K562 (cell line): ENCODE results near the gene TBC1D32. TPM values are rescaled to one million over a fixed set of nuclear protein-coding genes. Genes with fewer than 3 reads are reported as not detected.

Experiments used
- ATAC-seq: fragments of 200-7000 bp; cut with Tn5 transposase; 3 replicates; pipeline ENCODE4 v1.9.1; 2020; ENCODE audit warnings: moderate library complexity
- BruUV-seq: library from RNA; stranded (reverse); fragments of 400-500 nt; replicated peaks from 2 replicates; lab custom pipeline; 2021; lab: Mats Ljungman, UMichigan
- CTCF ChIA-PET: fragments of 300-600 bp; formaldehyde crosslinking; extraction: SDS; loops from one replicate; lab custom pipeline; 2021; ENCODE audit warnings: low intra/inter-chr PET ratio; lab: Yijun Ruan, JAX
- POLR2A ChIA-PET: fragments of 300-600, 350-650 bp; sonication (Branson Sonifier 250); formaldehyde crosslinking; extraction: SDS; loops from one replicate; lab custom pipeline; 2021; ENCODE audit warnings: antibody characterized with exemption, inconsistent platforms; lab: Yijun Ruan, JAX
- DNase-seq, 4 experiments: peaks; one replicate each; pipeline versions ENCODE4 v3.0.0 to v3.0.0-alpha.2; 2011 to 2018; ENCODE audit warnings: low spot score in 3 of 4, mixed read lengths in 3 of 4; ENCODE audit errors: extremely low read depth in 1 of 4
- FAIRE-seq: peaks from 2 replicates; lab custom pipeline; 2011; peaks lifted over from hg19 to GRCh38; lab: Jason Lieb, UNC
- H2AFZ ChIP-seq: 2 replicates; pipeline ENCODE4 v1.6.0; 2011; ENCODE audit warnings: low read depth, low read length, control low read depth, inconsistent platforms
- H3K27ac ChIP-seq: fragments of 200-600 bp; 3 replicates; pipeline ENCODE4 v1.8.0; 2011; ENCODE audit warnings: low read depth, mild to moderate bottlenecking, control low read depth, inconsistent platforms, low read length, moderate library complexity, mixed read lengths; ENCODE audit errors: extremely low read depth
- H3K27me3 ChIP-seq, 2 experiments: fragments of 300-600 bp in 1 of 2; 2 replicates in 1 of 2; 3 replicates in 1 of 2; pipeline versions ENCODE4 v1.6.0 to v1.8.0; 2011; ENCODE audit warnings: inconsistent platforms in 2 of 2, low read length in 2 of 2, mild to moderate bottlenecking in 1 of 2, mixed read lengths in 1 of 2, moderate library complexity in 1 of 2; ENCODE audit not compliant: control insufficient read depth in 2 of 2, insufficient read depth in 2 of 2
- H3K36me3 ChIP-seq: fragments of 300-600 bp; 3 replicates; pipeline ENCODE4 v1.8.0; 2011; ENCODE audit warnings: mild to moderate bottlenecking, low read length, inconsistent platforms; ENCODE audit not compliant: control insufficient read depth, insufficient read depth
- H3K4me1 ChIP-seq, 2 experiments: fragments of 200-600 bp in 1 of 2; replicated peaks in 1 of 2; 2 replicates in 1 of 2; 3 replicates in 1 of 2; pipeline versions ENCODE4 v1.5.1 to v1.8.0; 2011; ENCODE audit warnings: inconsistent platforms in 2 of 2, low read length in 2 of 2, mild to moderate bottlenecking in 1 of 2, mixed read lengths in 1 of 2, moderate library complexity in 1 of 2; ENCODE audit not compliant: control insufficient read depth in 2 of 2, insufficient read depth in 2 of 2
- H3K4me2 ChIP-seq: 2 replicates; pipeline ENCODE4 v1.6.1; 2011; ENCODE audit warnings: low read length, control low read depth, inconsistent platforms, mixed read lengths; ENCODE audit not compliant: insufficient read depth
- H3K4me3 ChIP-seq: fragments of 200-600 bp; sonication (generic), shearing (Covaris generic); 2 replicates; pipeline ENCODE4 v1.5.1; 2016; ENCODE audit warnings: control low read depth, inconsistent platforms
- H3K79me2 ChIP-seq: fragments of 200-600 bp; 3 replicates; pipeline ENCODE4 v1.8.0; 2011; ENCODE audit warnings: low read length, inconsistent platforms; ENCODE audit not compliant: control insufficient read depth, insufficient read depth
- H3K9ac ChIP-seq, 2 experiments: 2 replicates each; pipeline versions ENCODE4 v1.6.0 to v1.6.1; 2011; ENCODE audit warnings: low read depth in 2 of 2, low read length in 2 of 2, control low read depth in 1 of 2, inconsistent platforms in 1 of 2, mild to moderate bottlenecking in 1 of 2, mixed read lengths in 1 of 2; ENCODE audit not compliant: insufficient read depth in 1 of 2
- H3K9me1 ChIP-seq: one replicate; pipeline ENCODE4 v1.6.0; 2011; ENCODE audit warnings: inconsistent platforms, mild to moderate bottlenecking, low read length, moderate library complexity; ENCODE audit not compliant: control insufficient read depth, insufficient read depth
- H3K9me3 ChIP-seq: replicated peaks from 2 replicates; pipeline ENCODE4 v1.5.1; 2011; ENCODE audit warnings: low read depth, low read length, inconsistent platforms; ENCODE audit not compliant: control insufficient read depth, insufficient read depth
- H4K20me1 ChIP-seq: replicated peaks from 2 replicates; pipeline ENCODE4 v1.6.1; 2011; ENCODE audit warnings: low read length, inconsistent platforms, mixed read lengths; ENCODE audit not compliant: control insufficient read depth, insufficient read depth
- EP400 ChIP-seq: fragments of 450-650 bp; IDR thresholded peaks from 2 replicates; pipeline ENCODE4 v1.6.1; 2017; ENCODE audit warnings: antibody characterized with exemption, mild to moderate bottlenecking, moderate library complexity
- ETS1 ChIP-seq: conservative IDR thresholded peaks from 2 replicates; pipeline ENCODE4 v1.6.1; 2011; ENCODE audit warnings: low read depth, mild to moderate bottlenecking, low read length; ENCODE audit not compliant: control insufficient read depth
- IFI16 ChIP-seq: fragments of 250-450 bp; sonication (Bioruptor Pico); IDR thresholded peaks from 2 replicates; pipeline ENCODE4 v2.1.2; 2022; ENCODE audit warnings: mild to moderate bottlenecking, inconsistent platforms
- KLF6 ChIP-seq: fragments of 250-450 bp; sonication (Bioruptor Pico); IDR thresholded peaks from 2 replicates; pipeline ENCODE4 v1.4.0; 2020; ENCODE audit warnings: mild to moderate bottlenecking, moderate library complexity, borderline replicate concordance
- NBN ChIP-seq: fragments of 450-650 bp; IDR thresholded peaks from 2 replicates; pipeline ENCODE4 v1.6.1; 2016; ENCODE audit warnings: low read depth, mild to moderate bottlenecking
- NFE2L1 ChIP-seq: fragments of 450-650 bp; IDR thresholded peaks from 2 replicates; pipeline ENCODE4 v1.6.1; 2016; ENCODE audit warnings: missing genetic modification characterization, low read depth, mild to moderate bottlenecking, missing compliant biosample characterization, moderate library complexity, borderline replicate concordance
- PHB2 ChIP-seq: fragments of 450-650 bp; IDR thresholded peaks from 2 replicates; pipeline ENCODE4 v1.6.1; 2017; ENCODE audit warnings: low read depth
- PHF20 ChIP-seq: fragments of 450-650 bp; IDR thresholded peaks from 2 replicates; pipeline ENCODE4 v1.6.1; 2018; ENCODE audit not compliant: partially characterized antibody
- PHTF2 ChIP-seq: fragments of 250-450 bp; sonication (Bioruptor Pico); IDR thresholded peaks from 2 replicates; pipeline ENCODE4 v1.5.0; 2021; ENCODE audit warnings: mild to moderate bottlenecking
- PRPF4 ChIP-seq: fragments of 200-400 bp; formaldehyde crosslinking; IDR thresholded peaks from one replicate; pipeline ENCODE4 v1.6.1; 2017; ENCODE audit warnings: low read length, low read depth, mild to moderate bottlenecking; ENCODE audit not compliant: insufficient read depth, poor library complexity, severe bottlenecking
- SAFB2 ChIP-seq: fragments of 200-400 bp; formaldehyde crosslinking; IDR thresholded peaks from 2 replicates; pipeline ENCODE4 v1.6.1; 2018; ENCODE audit warnings: borderline replicate concordance, low read length, low read depth, moderate library complexity; ENCODE audit not compliant: severe bottlenecking
- SRF ChIP-seq, 2 experiments: fragments of 250-450, 450-650 bp in 1 of 2; sonication (Bioruptor Pico) in 1 of 2; sonication (generic) in 1 of 2; formaldehyde crosslinking; IDR thresholded peaks; 2 replicates each; pipeline versions ENCODE4 v1.5.0 to v1.5.1; 2020 to 2022; ENCODE audit warnings: mild to moderate bottlenecking in 1 of 2, missing genetic modification reagents in 1 of 2
- TCF7 ChIP-seq: sonication (generic); IDR thresholded peaks from 2 replicates; pipeline ENCODE4 v1.6.1; 2016; ENCODE audit warnings: antibody characterized with exemption, borderline replicate concordance
- U2AF1 ChIP-seq: fragments of 200-400 bp; formaldehyde crosslinking; optimal IDR thresholded peaks from 2 replicates; pipeline ENCODE3; 2017; ENCODE audit warnings: mild to moderate bottlenecking, low read depth, low read length, moderate library complexity
- ZNF584 ChIP-seq: fragments of 200-800 bp; sonication (Bioruptor generic); IDR thresholded peaks from 2 replicates; pipeline ENCODE4 v1.6.1; 2016; ENCODE audit warnings: low read depth, mild to moderate bottlenecking, missing genetic modification characterization, missing compliant biosample characterization
- ZNF644 ChIP-seq: fragments of 200-800 bp; sonication (Bioruptor generic); IDR thresholded peaks from 2 replicates; pipeline ENCODE4 v1.6.1; 2016; ENCODE audit warnings: low read depth, missing genetic modification characterization, missing compliant biosample characterization
- WGBS: fragments of 100-300 bp; shearing (Covaris generic); methylation state at CpG from one replicate; pipeline ENCODE4 v1.1.6; 2016; ENCODE audit warnings: low coverage, mixed read lengths; ENCODE audit not compliant: insufficient coverage; ENCODE audit errors: missing lambda C conversion rate; 5-methylcytosine and 5-hydroxymethylcytosine counted together
- in situ Hi-C: fragments of 300-500 bp; cut with MboI; formaldehyde crosslinking; loops from 4 replicates; pipeline ENCODE4 v1.15.0; 2018; ENCODE audit warnings: inconsistent platforms, mixed read lengths
- intact Hi-C: fragments of 100-400 bp; cut with micrococcal nuclease; formaldehyde crosslinking; loops from 2 replicates; pipeline ENCODE4 v1.14.2; 2022
- polyA plus RNA-seq, 8 experiments: library from polyadenylated mRNA; depleted of rRNA in 4 of 8; stranded (reverse) in 5 of 8; unstranded in 3 of 8; fragments of >200 nt; fragmentation: Nextera tagmentation in 2 of 8; fragmentation: Illumina TruSeq in 1 of 8; extraction: Ambion mirVana in 2 of 8; extraction: Trizol in 1 of 8; gene quantifications; 2 replicates each; pipeline versions ENCODE4 v1.2.1 to v1.2.3, GENCODE V29; 2011 to 2014; ENCODE audit warnings: inconsistent platforms in 1 of 8, missing spikeins in 1 of 8
- total RNA-seq, 7 experiments: library from RNA; depleted of rRNA in 6 of 7; stranded (reverse); fragments of >200 nt in 6 of 7; fragmentation: Illumina TruSeq in 2 of 7; extraction: Trizol in 2 of 7; gene quantifications; 2 replicates each; pipeline versions ENCODE4 v1.2.1 to v1.2.3, GENCODE V29; 2011 to 2021; ENCODE audit warnings: low replicate concordance in 1 of 7
- TF ChIP-seq, protein P1 (sequence below): sonication (generic); formaldehyde crosslinking; IDR thresholded peaks from 2 replicates; pipeline ENCODE4 v1.9.0; 2022; ENCODE audit warnings: mild to moderate bottlenecking, missing genetic modification reagents
- TF ChIP-seq, protein P2 (sequence below): sonication (generic); formaldehyde crosslinking; IDR thresholded peaks from 2 replicates; pipeline ENCODE4 v1.4.0; 2020; ENCODE audit warnings: mild to moderate bottlenecking, missing genetic modification reagents

TBC1D32 gene
- total and polyA plus RNA-seq, 9 of the 15 experiments (the other 6 are each of a cell fraction or from before 2014, with no cell fraction given), result 2.5 to 9.6 (median 3.9) TPM

DNA sequence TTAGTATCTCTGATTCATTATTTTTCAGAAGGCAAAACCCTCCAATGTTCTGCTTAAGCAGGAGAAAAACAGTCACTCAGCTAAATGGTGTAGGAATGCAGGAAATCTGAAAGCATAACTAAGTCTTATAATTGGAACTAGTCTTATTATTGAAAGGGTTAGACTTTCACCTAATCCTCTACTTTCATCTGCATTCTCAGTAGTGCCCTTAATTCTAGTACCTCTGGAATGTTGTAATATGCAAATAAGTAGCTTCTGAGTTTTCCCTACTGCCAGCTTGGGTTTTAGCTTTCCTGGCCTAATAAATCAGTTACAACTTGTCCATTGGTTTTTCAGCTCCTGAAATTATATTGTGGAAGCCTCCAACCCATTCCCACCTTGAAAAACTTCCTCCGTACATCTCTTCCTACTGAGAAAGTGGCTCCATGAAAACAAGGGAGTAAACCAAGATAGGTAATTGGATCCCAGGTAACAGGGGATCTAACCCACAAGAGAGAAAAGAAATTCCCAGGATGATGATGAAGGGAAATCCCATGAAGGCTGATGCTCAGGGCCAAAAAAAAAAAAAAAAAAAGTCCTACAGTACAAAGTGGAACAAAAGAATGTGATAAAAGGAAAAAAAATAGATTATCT, 147.0 kb downstream of the TBC1D32 start:
- H3K4me1 ChIP-seq, result no peaks in the 10 kb centered on the region
- no peaks in the 10 kb centered on the region for H3K27me3 ChIP-seq
- no peaks in the 10 kb centered on the region for H3K79me2 ChIP-seq
- ChIA-PET CTCF (no interaction called here), POLR2A (interaction anchor here (0.6 kb wide), 1 partner anchor 1208 kb away, joined by 4 read pairs; no protein-coding TSS in a partner anchor)
- H2AFZ ChIP-seq, result no peak overlapping the region
- no peak overlapping the region for H3K27ac ChIP-seq
- H3K9me3 ChIP-seq, result no peaks in the 10 kb centered on the region
- no peak for ATAC-seq
- intact Hi-C loops, result no loop called here
- H3K9me1 ChIP-seq, result no peaks in the 10 kb centered on the region
- BruUV-seq, result no TSS peak
- TF ChIP-seq PHB2 (no peak), PHF20 (no peak), EP400 (no peak), TCF7 (no peak), ZNF584 (CRISPR knock-in tag) (no peak), KLF6 (CRISPR knock-in tag) (no peak), NBN (no peak), PHTF2 (CRISPR knock-in tag) (no peak), U2AF1 (no peak), IFI16 (CRISPR knock-in tag) (no peak), SAFB2 (no peak), ETS1 (no peak), PRPF4 (no peak), ZNF644 (no peak), NFE2L1 (tag) (no peak), SRF (CRISPR knock-in tag; IDR thresholded peaks at IDR 0.05) (no peak)
- TF ChIP-seq, protein P1, sequence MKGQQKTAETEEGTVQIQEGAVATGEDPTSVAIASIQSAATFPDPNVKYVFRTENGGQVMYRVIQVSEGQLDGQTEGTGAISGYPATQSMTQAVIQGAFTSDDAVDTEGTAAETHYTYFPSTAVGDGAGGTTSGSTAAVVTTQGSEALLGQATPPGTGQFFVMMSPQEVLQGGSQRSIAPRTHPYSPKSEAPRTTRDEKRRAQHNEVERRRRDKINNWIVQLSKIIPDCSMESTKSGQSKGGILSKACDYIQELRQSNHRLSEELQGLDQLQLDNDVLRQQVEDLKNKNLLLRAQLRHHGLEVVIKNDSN, result no peak
- TF ChIP-seq, protein P2, sequence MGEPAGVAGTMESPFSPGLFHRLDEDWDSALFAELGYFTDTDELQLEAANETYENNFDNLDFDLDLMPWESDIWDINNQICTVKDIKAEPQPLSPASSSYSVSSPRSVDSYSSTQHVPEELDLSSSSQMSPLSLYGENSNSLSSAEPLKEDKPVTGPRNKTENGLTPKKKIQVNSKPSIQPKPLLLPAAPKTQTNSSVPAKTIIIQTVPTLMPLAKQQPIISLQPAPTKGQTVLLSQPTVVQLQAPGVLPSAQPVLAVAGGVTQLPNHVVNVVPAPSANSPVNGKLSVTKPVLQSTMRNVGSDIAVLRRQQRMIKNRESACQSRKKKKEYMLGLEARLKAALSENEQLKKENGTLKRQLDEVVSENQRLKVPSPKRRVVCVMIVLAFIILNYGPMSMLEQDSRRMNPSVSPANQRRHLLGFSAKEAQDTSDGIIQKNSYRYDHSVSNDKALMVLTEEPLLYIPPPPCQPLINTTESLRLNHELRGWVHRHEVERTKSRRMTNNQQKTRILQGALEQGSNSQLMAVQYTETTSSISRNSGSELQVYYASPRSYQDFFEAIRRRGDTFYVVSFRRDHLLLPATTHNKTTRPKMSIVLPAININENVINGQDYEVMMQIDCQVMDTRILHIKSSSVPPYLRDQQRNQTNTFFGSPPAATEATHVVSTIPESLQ (CRISPR knock-in tag), result no peak
- no peaks in the 10 kb centered on the region for H3K36me3 ChIP-seq
- in situ Hi-C loops, result no loop called here
- no peak for FAIRE-seq
- H4K20me1 ChIP-seq, result no peaks in the 10 kb centered on the region
- H3K4me3 ChIP-seq, result no peak overlapping the region
- no peak overlapping the region for H3K4me2 ChIP-seq
- WGBS, result 57% methylated on average over 1 of the region's 1 CpG
- no peak overlapping the region for H3K9ac ChIP-seq
- DNase-seq, result no peak
